ENCODE results near the gene ALK.

ALK gene

GRCh38 chr2:29317801-29318485, 603.4 kb downstream of the ALK start:
- H3K4me1 ChIP-seq (ENCODE audit: low read length) = peaks cover 25% of the 10 kb centered on the region
- no peak for TF ChIP-seq EZH2phosphoT487 (IDR thresholded peaks at IDR 0.05; ENCODE audit: low read depth)
- no peak for TF ChIP-seq CTCF (IDR thresholded peaks at IDR 0.05; ENCODE audit: low read depth, low read length)

GRCh38 chr2:29317077-29317517, 604.3 kb downstream of the ALK start:
- no peak overlapping the region for H3K4me2 ChIP-seq (ENCODE audit: low read length)
- no peaks in the 10 kb centered on the region for H3K79me2 ChIP-seq (ENCODE audit: low read length)
- H3K27ac ChIP-seq (ENCODE audit: low read length) = no peak overlapping the region
- H3K4me3 ChIP-seq (ENCODE audit: low read length) = no peak overlapping the region
- H3K4me1 ChIP-seq (ENCODE audit: low read length) = peaks cover 25% of the 10 kb centered on the region
- no peaks in the 10 kb centered on the region for H4K20me1 ChIP-seq (ENCODE audit: insufficient read depth, low read length)
- no peaks in the 10 kb centered on the region for H3K36me3 ChIP-seq (replicated peaks; ENCODE audit: low read depth, low read length)
- H3K9ac ChIP-seq (ENCODE audit: low read length) = no peak overlapping the region
- H3K27me3 ChIP-seq (ENCODE audit: low read depth, low read length) = peaks cover 56% of the 10 kb centered on the region
- H3K9me3 ChIP-seq (ENCODE audit: insufficient read depth, low read length) = no peaks in the 10 kb centered on the region
- TF ChIP-seq EZH2phosphoT487 (IDR thresholded peaks at IDR 0.05; ENCODE audit: low read depth) (no peak), CTCF (IDR thresholded peaks at IDR 0.05; ENCODE audit: low read depth, low read length) (no peak)
- H2AFZ ChIP-seq (ENCODE audit: low read depth, low read length) = no peak overlapping the region

More at GRCh38 chr2:29317801-29318485, 603.4 kb downstream of the ALK start:
- H4K20me1 ChIP-seq (ENCODE audit: insufficient read depth, low read length) = no peaks in the 10 kb centered on the region
- no peak overlapping the region for H3K4me2 ChIP-seq (ENCODE audit: low read length)
- no peak overlapping the region for H3K4me3 ChIP-seq (ENCODE audit: low read length)
- H3K9ac ChIP-seq (ENCODE audit: low read length) = no peak overlapping the region
- H3K27me3 ChIP-seq (ENCODE audit: low read depth, low read length) = peaks cover 59% of the 10 kb centered on the region
- no peaks in the 10 kb centered on the region for H3K36me3 ChIP-seq (replicated peaks; ENCODE audit: low read depth, low read length)
- H3K27ac ChIP-seq (ENCODE audit: low read length) = no peak overlapping the region
- no peak overlapping the region for H2AFZ ChIP-seq (ENCODE audit: low read depth, low read length)
- no peaks in the 10 kb centered on the region for H3K79me2 ChIP-seq (ENCODE audit: low read length)
- no peaks in the 10 kb centered on the region for H3K9me3 ChIP-seq (ENCODE audit: insufficient read depth, low read length)

- Histone ChIP-seq H4K20me1 (ENCODE audit: insufficient read depth, low read length) (no peaks in the 10 kb centered on the region), H3K27ac (ENCODE audit: low read length) (no peak overlapping the region), H3K4me1 (ENCODE audit: low read length) (peaks cover 25% of the 10 kb centered on the region), H3K9ac (ENCODE audit: low read length) (no peak overlapping the region), H3K27me3 (ENCODE audit: low read depth, low read length) (peaks cover 59% of the 10 kb centered on the region), H2AFZ (ENCODE audit: low read depth, low read length) (peak overlapping the region; percentile 64; the same call in 1 of the 2 replicates), H3K4me2 (ENCODE audit: low read length) (peak overlapping the region; percentile 77), H3K4me3 (ENCODE audit: low read length) (peak overlapping the region; percentile 70), H3K79me2 (ENCODE audit: low read length) (no peaks in the 10 kb centered on the region), H3K36me3 (replicated peaks; ENCODE audit: low read depth, low read length) (no peaks in the 10 kb centered on the region), H3K9me3 (ENCODE audit: insufficient read depth, low read length) (no peaks in the 10 kb centered on the region)
- TF ChIP-seq EZH2phosphoT487 (IDR thresholded peaks at IDR 0.05; ENCODE audit: low read depth) (no peak), CTCF (IDR thresholded peaks at IDR 0.05; ENCODE audit: low read depth, low read length) (no peak; the same call in 1 of the 2 replicates)
These were observed 606.4 kb downstream of the ALK start for GRCh38 chr2:29314816-29315571.

- H3K27ac ChIP-seq (ENCODE audit: low read length) = no peak overlapping the region
- peaks cover 11% of the 10 kb centered on the region for H3K4me1 ChIP-seq (ENCODE audit: low read length)
- H3K9me3 ChIP-seq (ENCODE audit: insufficient read depth, low read length) = no peaks in the 10 kb centered on the region
- TF ChIP-seq EZH2phosphoT487 (IDR thresholded peaks at IDR 0.05; ENCODE audit: low read depth) = no peak
- no peak for TF ChIP-seq CTCF (IDR thresholded peaks at IDR 0.05; ENCODE audit: low read depth, low read length)
- no peak overlapping the region for H2AFZ ChIP-seq (ENCODE audit: low read depth, low read length)
- no peaks in the 10 kb centered on the region for H4K20me1 ChIP-seq (ENCODE audit: insufficient read depth, low read length)
- no peak overlapping the region for H3K4me2 ChIP-seq (ENCODE audit: low read length)
- H3K9ac ChIP-seq (ENCODE audit: low read length) = no peak overlapping the region
- H3K27me3 ChIP-seq (ENCODE audit: low read depth, low read length) = peaks cover 53% of the 10 kb centered on the region
- no peak overlapping the region for H3K4me3 ChIP-seq (ENCODE audit: low read length)
- no peaks in the 10 kb centered on the region for H3K36me3 ChIP-seq (replicated peaks; ENCODE audit: low read depth, low read length)
- no peaks in the 10 kb centered on the region for H3K79me2 ChIP-seq (ENCODE audit: low read length)
These were observed 609.9 kb downstream of the ALK start for GRCh38 chr2:29311458-29311857.
